Left ventricle myocardium inferior (tissue), 1 donor: ENCODE results near the gene GNB1L. TPM values are rescaled to one million over a fixed set of nuclear protein-coding genes. Genes with fewer than 3 reads are reported as not detected.

Source experiments
- DNase-seq: peaks from one replicate; pipeline ENCODE4 v3.0.0-alpha.2; 2020
- H3K27ac ChIP-seq: fragments of 200-600 bp; replicated peaks from 2 replicates; pipeline ENCODE4 v1.8.0; 2021
- H3K27me3 ChIP-seq: fragments of 200-600 bp; 2 replicates; pipeline ENCODE4 v1.8.0; 2021; ENCODE audit warnings: low read depth
- H3K36me3 ChIP-seq: fragments of 200-600 bp; 2 replicates; pipeline ENCODE4 v1.8.0; 2021
- H3K4me1 ChIP-seq: fragments of 200-600 bp; 2 replicates; pipeline ENCODE4 v1.8.0; 2021
- H3K4me3 ChIP-seq: fragments of 200-600 bp; 2 replicates; pipeline ENCODE4 v1.8.0; 2021; ENCODE audit warnings: mild to moderate bottlenecking, moderate library complexity
- H3K9me3 ChIP-seq: fragments of 200-600 bp; replicated peaks from 2 replicates; pipeline ENCODE4 v1.8.0; 2021
- intact Hi-C: fragments of 100-400 bp; cut with micrococcal nuclease; formaldehyde crosslinking; loops from one replicate; pipeline ENCODE4 v1.11.0; 2022
- total RNA-seq: library from RNA; stranded (reverse); fragmentation: NEBNext Ultra II Directional; extraction: Animal tissue kit (Norgen Biotek cat#: 25700); gene quantifications from one replicate; pipeline ENCODE4 v1.2.1, GENCODE V29; 2021
- TF ChIP-seq, protein P1 (sequence below): fragments of 200-600 bp; IDR thresholded peaks from 2 replicates; pipeline ENCODE4 v1.8.0; 2021; ENCODE audit warnings: antibody characterized with exemption, mild to moderate bottlenecking, borderline replicate concordance
- donor health status: DM: no; HTN: yes; CAD: no; lungs with severe emphysema.

The GNB1L gene
- total RNA-seq, 1 donor from 2014 or later, result 2.9 TPM

DNA sequence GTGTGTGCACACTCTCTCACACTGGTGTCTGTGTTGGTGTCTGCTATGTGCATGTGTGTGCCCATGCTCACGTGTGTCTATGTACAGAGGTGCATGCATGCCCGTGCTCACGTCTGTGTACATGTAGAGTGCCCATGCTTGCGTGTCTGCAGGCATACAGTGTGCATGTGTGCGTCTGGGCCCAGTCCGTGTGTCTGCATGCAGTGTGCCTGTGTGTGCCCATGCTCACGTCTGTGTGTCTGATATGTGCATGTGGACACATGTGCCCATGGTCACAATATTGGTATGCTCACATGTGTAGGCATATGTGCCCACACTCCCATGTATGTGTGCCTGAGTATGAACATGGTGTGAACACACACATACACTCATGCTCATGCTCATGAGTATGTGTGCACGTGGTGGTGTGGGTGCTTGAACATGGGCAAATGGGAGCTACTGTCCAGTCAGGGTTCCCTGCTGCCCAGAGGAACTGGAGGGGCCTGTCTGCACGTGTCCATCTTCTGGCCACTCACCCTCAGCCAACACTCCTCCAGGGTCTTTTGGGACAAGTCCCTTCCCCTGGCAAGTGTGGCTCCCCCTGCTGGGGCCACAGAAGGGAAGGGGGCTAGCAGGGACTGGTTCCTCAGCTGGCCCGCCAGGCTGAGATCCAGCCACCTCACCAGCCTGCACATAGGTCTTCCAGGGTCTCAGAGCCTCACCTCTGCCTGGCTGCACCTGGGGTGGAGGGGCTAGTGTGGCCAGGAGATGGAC, 101.4 kb downstream of the GNB1L start:
- Histone ChIP-seq H3K27ac (no peak overlapping the region), H3K27me3 (peaks cover 90% of the 10 kb centered on the region), H3K36me3 (no peaks in the 10 kb centered on the region), H3K4me1 (peaks cover 24% of the 10 kb centered on the region), H3K4me3 (no peak overlapping the region), H3K9me3 (no peaks in the 10 kb centered on the region)
- no peak for DNase-seq
- TF ChIP-seq, protein P1, sequence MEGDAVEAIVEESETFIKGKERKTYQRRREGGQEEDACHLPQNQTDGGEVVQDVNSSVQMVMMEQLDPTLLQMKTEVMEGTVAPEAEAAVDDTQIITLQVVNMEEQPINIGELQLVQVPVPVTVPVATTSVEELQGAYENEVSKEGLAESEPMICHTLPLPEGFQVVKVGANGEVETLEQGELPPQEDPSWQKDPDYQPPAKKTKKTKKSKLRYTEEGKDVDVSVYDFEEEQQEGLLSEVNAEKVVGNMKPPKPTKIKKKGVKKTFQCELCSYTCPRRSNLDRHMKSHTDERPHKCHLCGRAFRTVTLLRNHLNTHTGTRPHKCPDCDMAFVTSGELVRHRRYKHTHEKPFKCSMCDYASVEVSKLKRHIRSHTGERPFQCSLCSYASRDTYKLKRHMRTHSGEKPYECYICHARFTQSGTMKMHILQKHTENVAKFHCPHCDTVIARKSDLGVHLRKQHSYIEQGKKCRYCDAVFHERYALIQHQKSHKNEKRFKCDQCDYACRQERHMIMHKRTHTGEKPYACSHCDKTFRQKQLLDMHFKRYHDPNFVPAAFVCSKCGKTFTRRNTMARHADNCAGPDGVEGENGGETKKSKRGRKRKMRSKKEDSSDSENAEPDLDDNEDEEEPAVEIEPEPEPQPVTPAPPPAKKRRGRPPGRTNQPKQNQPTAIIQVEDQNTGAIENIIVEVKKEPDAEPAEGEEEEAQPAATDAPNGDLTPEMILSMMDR, result no peak
- intact Hi-C loops, result no loop called here

DNA sequence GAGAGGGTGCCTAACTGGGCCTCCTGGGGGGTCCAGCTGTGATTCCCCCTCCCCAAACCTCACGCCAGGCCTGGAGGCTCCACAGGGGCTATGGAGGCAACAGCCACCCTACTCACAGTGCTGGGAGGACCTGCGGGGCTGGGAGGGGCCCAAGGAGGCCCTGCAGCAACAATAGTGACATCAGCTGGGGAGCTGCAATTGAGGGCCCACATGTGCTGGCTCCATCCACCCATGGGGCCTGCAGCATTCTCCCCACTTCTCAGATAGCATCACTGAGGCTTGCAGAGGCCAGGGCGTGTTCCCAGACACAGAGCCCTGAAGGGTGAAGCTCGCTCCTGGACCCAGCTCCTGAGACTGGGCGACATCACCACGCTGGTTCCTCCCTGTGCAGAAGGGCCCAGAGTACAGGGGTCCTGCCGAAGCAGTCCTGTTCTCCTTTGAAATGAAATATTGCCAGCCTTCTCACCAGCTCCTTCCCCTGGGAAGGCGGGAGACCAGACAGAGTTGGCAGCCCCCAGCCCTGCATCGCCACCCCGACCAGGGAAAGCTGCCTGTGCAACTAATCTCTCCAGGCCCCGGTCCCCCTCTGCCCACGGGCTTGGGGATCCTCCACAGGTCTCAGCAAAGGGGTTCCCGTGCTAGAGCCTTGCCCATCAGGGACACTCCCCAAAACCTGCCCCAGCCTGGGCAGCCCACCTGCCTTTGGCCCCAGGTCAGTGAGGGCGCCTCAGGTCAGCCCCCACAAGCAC, 103.0 kb downstream of the GNB1L start:
- peaks cover 74% of the 10 kb centered on the region for H3K27me3 ChIP-seq
- no peak overlapping the region for H3K27ac ChIP-seq
- no peaks in the 10 kb centered on the region for H3K9me3 ChIP-seq
- H3K4me1 ChIP-seq, result peaks cover 19% of the 10 kb centered on the region
- TF ChIP-seq, protein P1, result no peak
- DNase-seq, result no peak
- no peak overlapping the region for H3K4me3 ChIP-seq
- intact Hi-C loops, result no loop called here
- H3K36me3 ChIP-seq, result no peaks in the 10 kb centered on the region

DNA sequence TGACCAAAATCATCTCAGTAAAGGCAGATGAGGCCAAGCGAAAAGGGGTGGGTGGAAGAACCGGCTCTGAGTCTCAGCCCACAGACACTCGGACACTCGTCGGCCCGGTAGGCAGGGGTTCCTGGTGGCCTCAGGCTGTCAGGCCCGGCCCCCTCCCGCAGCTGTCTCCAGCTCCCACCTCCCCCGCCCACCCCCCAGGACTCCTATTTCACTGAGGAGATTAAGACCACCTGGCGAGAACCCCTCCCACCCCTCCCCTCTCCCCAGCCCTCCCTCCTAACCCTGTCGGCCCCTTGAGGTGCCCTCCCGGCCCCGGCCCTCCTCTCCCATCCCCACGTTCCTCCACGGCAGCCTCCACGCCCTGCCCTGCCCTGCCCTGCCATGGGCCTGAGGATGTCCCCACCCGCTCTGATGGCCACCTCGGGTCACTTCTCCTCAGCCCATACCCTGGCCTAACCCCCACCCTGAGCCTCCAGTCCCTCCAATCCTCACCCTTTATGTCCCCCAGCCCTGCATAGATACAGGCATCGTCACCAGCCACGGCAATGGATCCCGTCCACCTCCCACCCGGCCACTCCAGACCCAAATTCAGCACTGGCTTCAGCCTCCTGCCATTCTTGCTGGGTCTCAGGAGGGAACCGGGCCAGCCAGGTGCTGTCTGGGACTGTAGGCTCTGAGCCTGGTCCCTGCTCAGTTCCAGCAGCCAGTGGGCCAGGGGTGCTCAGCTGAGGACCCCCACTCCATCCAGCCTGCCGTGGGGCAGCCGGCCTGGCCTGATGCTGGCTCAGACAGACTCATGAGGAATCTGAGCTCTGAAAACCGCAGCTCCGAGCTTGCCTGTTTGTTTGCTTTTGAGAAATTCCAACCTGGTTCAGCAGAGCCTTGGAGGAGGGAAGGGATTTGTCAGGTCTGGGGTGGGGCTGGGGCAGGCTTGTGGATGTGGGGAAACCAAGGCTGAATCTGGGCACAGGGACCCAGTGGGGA, 103.9 kb downstream of the GNB1L start:
- DNase-seq, result no peak
- Histone ChIP-seq H3K4me1 (peaks cover 15% of the 10 kb centered on the region), H3K27ac (no peak overlapping the region), H3K36me3 (no peaks in the 10 kb centered on the region), H3K9me3 (no peaks in the 10 kb centered on the region), H3K4me3 (no peak overlapping the region), H3K27me3 (peaks cover 65% of the 10 kb centered on the region)
- intact Hi-C loops, result no loop called here
- TF ChIP-seq, protein P1, result no peak

DNA sequence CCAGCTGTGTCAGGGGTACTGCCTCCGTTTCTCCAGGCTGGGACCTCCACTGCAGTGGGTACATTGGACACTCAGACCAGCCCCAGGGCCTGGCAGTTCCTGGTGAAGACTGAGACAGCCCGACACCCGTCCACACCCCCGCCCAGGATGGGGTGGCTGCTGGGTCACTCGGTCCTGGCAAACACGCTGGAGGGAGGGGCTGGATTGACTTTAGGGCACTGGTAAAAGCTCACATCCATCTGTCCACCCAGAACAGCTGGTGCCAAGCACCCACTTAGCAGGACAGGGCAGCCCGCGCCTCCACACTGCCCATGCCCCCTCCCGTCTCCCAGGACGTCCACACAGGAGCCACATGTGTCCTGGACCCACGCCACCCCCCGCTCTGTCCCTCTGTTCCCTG, 104.8 kb downstream of the GNB1L start:
- Histone ChIP-seq H3K4me3 (no peak overlapping the region), H3K27ac (no peak overlapping the region), H3K9me3 (no peaks in the 10 kb centered on the region), H3K27me3 (peaks cover 56% of the 10 kb centered on the region), H3K4me1 (peaks cover 15% of the 10 kb centered on the region), H3K36me3 (no peaks in the 10 kb centered on the region)
- intact Hi-C loops, result no loop called here
- DNase-seq, result no peak
- TF ChIP-seq, protein P1, result no peak
